Lower lobe of right lung (tissue), 2 donors: Measurements from ENCODE around the gene KCNN4. TPM values are rescaled to one million over a fixed set of nuclear protein-coding genes. Genes with fewer than 3 reads are reported as not detected.

Experiments
- ATAC-seq, 2 donors: fragments of 200-7000 bp; cut with Tn5 transposase; one replicate each; pipeline ENCODE4 v1.9.1; 2020 to 2022; ENCODE audit warnings: mild to moderate bottlenecking in 2 of 2, moderate library complexity in 2 of 2
- DNase-seq: peaks from one replicate; pipeline ENCODE4 v3.0.0-alpha.2; 2020
- H3K27ac ChIP-seq: fragments of 200-600 bp; one replicate; pipeline ENCODE4 v1.8.0; 2022
- H3K27me3 ChIP-seq: fragments of 200-600 bp; one replicate; pipeline ENCODE4 v1.8.0; 2022; ENCODE audit warnings: low read depth
- H3K36me3 ChIP-seq: fragments of 200-600 bp; one replicate; pipeline ENCODE4 v1.8.0; 2022; ENCODE audit warnings: mild to moderate bottlenecking
- H3K4me1 ChIP-seq: fragments of 200-600 bp; one replicate; pipeline ENCODE4 v1.8.0; 2022
- H3K4me3 ChIP-seq: fragments of 200-600 bp; one replicate; pipeline ENCODE4 v1.8.0; 2022; ENCODE audit warnings: mild to moderate bottlenecking
- H3K9me3 ChIP-seq: fragments of 200-600 bp; one replicate; pipeline ENCODE4 v1.8.0; 2022
- CTCF ChIP-seq: fragments of 200-600 bp; IDR thresholded peaks from one replicate; pipeline ENCODE4 v1.8.0; 2022; ENCODE audit warnings: antibody characterized with exemption, mild to moderate bottlenecking
- intact Hi-C: fragments of 100-400 bp; cut with DNase I; formaldehyde crosslinking; loops from one replicate; pipeline ENCODE4 v1.11.0; 2022
- total RNA-seq: library from RNA; stranded (reverse); fragmentation: NEBNext Ultra II Directional; extraction: Animal tissue kit (Norgen Biotek cat#: 25700); gene quantifications from one replicate; pipeline ENCODE4 v1.2.1, GENCODE V29; 2021
- donor health status: DM: no; HTN: yes; CAD: no; lungs with severe emphysema.

KCNN4 gene
- total RNA-seq, 1 donor from 2014 or later = 3.6 TPM

- Histone ChIP-seq H3K27ac (no peak overlapping the region), H3K9me3 (no peaks in the 10 kb centered on the region), H3K27me3 (no peaks in the 10 kb centered on the region), H3K4me3 (no peak overlapping the region), H3K36me3 (no peaks in the 10 kb centered on the region), H3K4me1 (peaks cover 9% of the 10 kb centered on the region)
- intact Hi-C loops = no loop called here
- TF ChIP-seq CTCF = no peak
- ATAC-seq (no peak), DNase-seq (no peak)
Measured at GRCh38 chr19:43721469-43722048, 59.2 kb downstream of the KCNN4 start.

GRCh38 chr19:43720936-43721335 is 59.8 kb downstream of the KCNN4 start:
- intact Hi-C loops = no loop called here
- peaks cover 9% of the 10 kb centered on the region for H3K4me1 ChIP-seq
- no peak for ATAC-seq

GRCh38 chr19:43719918-43720317 is 60.9 kb downstream of the KCNN4 start:
- Histone ChIP-seq H3K27me3 (no peaks in the 10 kb centered on the region), H3K36me3 (no peaks in the 10 kb centered on the region), H3K4me3 (no peak overlapping the region), H3K4me1 (peaks cover under 1% of the 10 kb centered on the region), H3K27ac (no peak overlapping the region), H3K9me3 (no peaks in the 10 kb centered on the region)
- TF ChIP-seq CTCF = no peak
- DNase-seq (no peak), ATAC-seq (no peak)
- intact Hi-C loops = no loop called here

More at GRCh38 chr19:43720936-43721335, 59.8 kb downstream of the KCNN4 start:
- H3K36me3 ChIP-seq = no peaks in the 10 kb centered on the region
- no peaks in the 10 kb centered on the region for H3K27me3 ChIP-seq
- H3K9me3 ChIP-seq = no peaks in the 10 kb centered on the region
- no peak overlapping the region for H3K27ac ChIP-seq
- no peak overlapping the region for H3K4me3 ChIP-seq
- DNase-seq = no peak
- no peak for TF ChIP-seq CTCF

GRCh38 chr19:43719378-43719868 is 61.4 kb downstream of the KCNN4 start:
- H3K4me3 ChIP-seq = no peak overlapping the region
- intact Hi-C loops = no loop called here
- H3K4me1 ChIP-seq = no peaks in the 10 kb centered on the region
- TF ChIP-seq CTCF = no peak
- no peak for ATAC-seq
- no peaks in the 10 kb centered on the region for H3K9me3 ChIP-seq
- no peak overlapping the region for H3K27ac ChIP-seq
- DNase-seq = no peak
- H3K36me3 ChIP-seq = no peaks in the 10 kb centered on the region
- H3K27me3 ChIP-seq = no peaks in the 10 kb centered on the region

GRCh38 chr19:43718627-43719377 is 62.0 kb downstream of the KCNN4 start:
- ATAC-seq = no peak
- H3K9me3 ChIP-seq = no peaks in the 10 kb centered on the region
- H3K36me3 ChIP-seq = no peaks in the 10 kb centered on the region
- intact Hi-C loops = no loop called here
- H3K4me3 ChIP-seq = no peak overlapping the region
- no peak for TF ChIP-seq CTCF
- no peaks in the 10 kb centered on the region for H3K27me3 ChIP-seq
- no peak for DNase-seq
- no peaks in the 10 kb centered on the region for H3K4me1 ChIP-seq
- H3K27ac ChIP-seq = no peak overlapping the region

Other genes starting within 250 kb of the KCNN4 start
- 2.8 TPM for gene ZNF575, start 247.8 kb downstream of the KCNN4 start, total RNA-seq
- 26.9 TPM for gene XRCC1, start 205.4 kb downstream of the KCNN4 start, total RNA-seq
- gene PINLYP, start 205.2 kb downstream of the KCNN4 start, total RNA-seq = 5.8 TPM
- 21.1 TPM for gene IRGQ, start 184.8 kb downstream of the KCNN4 start, total RNA-seq
- gene ZNF576, start 184.4 kb downstream of the KCNN4 start, total RNA-seq = 14.2 TPM
- gene SRRM5, start 168.9 kb downstream of the KCNN4 start, total RNA-seq = 0.24 TPM
- gene ZNF428, start 161.3 kb downstream of the KCNN4 start, total RNA-seq = 29.6 TPM
- gene CADM4, start 141.1 kb downstream of the KCNN4 start, total RNA-seq = 8.1 TPM
- gene PLAUR, start 110.8 kb downstream of the KCNN4 start, total RNA-seq = 96.2 TPM
- not detected for gene IRGC, start 64.9 kb downstream of the KCNN4 start, total RNA-seq
- 47.3 TPM for gene SMG9, start 26.0 kb downstream of the KCNN4 start, total RNA-seq
- gene LYPD5, start 21.5 kb upstream of the KCNN4 start, total RNA-seq = 7.5 TPM
- 12.7 TPM for gene ZNF283, start 46.3 kb upstream of the KCNN4 start, total RNA-seq
- 3.2 TPM for gene ZNF404, start 103.0 kb upstream of the KCNN4 start, total RNA-seq
- 13.3 TPM for gene ZNF45, start 154.3 kb upstream of the KCNN4 start, total RNA-seq
- gene ZNF221, start 170.3 kb upstream of the KCNN4 start, total RNA-seq = 6.2 TPM
- 8.9 TPM for gene ZNF155, start 203.2 kb upstream of the KCNN4 start, total RNA-seq
- 4.8 TPM for gene ZNF230, start 222.0 kb upstream of the KCNN4 start, total RNA-seq
- gene ZNF222, start 244.4 kb upstream of the KCNN4 start, total RNA-seq = 3.1 TPM